ENCODE data around the gene SMNDC1.

- TF ChIP-seq EZH2 (IDR thresholded peaks at IDR 0.05; ENCODE audit: low read depth), result no peak
- no peak for TF ChIP-seq CTCF (conservative IDR thresholded peaks at IDR 0.05)
These were observed 45.4 kb downstream of the SMNDC1 start for GRCh38 chr10:110259317-110259716.

All from PC-9 (cell line).